D341Med (cell line): ENCODE results near the gene TNRC18.
"Not testable (repeated sequence)": the region's sequence is repeated elsewhere in the genome, so short reads cannot be mapped to it uniquely, and the experiment has no call there.

ENCODE experiments used
- DNase-seq: peaks from one replicate; pipeline ENCODE4 v3.0.0; 2012; ENCODE audit warnings: low spot score

Gene TNRC18

DNA sequence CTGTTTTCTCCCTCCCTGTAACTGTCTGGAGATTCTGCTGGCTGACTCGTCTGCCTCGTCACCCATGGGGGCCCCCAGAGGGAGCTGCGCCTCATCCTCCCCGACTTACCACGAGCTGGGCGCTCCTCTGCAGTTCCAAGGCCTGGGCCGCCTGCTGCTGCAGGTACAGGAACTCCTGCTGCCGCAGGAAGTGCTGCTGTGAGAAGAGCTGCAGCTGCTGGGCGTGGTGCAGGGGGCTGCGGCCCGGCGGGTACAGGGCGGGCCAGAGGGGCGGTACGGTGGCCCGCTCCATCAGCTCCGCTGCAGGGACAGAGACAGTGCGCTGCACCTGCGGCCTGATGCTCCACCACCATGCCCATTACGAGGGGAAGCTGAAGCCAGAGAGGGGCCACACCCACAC is 47.7 kb downstream of the TNRC18 start:
- no peak for DNase-seq

DNA sequence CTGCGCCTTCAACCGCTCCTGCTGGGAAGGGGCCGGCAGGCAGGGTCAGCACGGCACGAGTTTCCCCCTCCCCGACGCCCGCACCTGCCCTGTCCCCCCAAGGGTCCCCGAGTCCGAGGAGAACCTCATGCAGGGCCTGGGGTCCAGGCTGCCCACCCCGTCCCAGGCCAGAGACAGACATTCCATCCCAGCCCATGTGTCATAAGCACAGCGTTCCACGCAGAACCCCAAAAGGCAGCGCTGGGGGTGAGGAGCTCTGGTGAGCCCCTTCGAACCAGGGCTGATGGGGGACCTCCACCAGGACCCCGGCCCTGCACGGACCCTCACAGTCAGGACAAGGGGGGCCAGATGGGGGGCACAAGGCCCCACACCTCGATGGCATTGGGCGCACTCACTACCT is 49.2 kb downstream of the TNRC18 start:
- DNase-seq, result no peak

DNA sequence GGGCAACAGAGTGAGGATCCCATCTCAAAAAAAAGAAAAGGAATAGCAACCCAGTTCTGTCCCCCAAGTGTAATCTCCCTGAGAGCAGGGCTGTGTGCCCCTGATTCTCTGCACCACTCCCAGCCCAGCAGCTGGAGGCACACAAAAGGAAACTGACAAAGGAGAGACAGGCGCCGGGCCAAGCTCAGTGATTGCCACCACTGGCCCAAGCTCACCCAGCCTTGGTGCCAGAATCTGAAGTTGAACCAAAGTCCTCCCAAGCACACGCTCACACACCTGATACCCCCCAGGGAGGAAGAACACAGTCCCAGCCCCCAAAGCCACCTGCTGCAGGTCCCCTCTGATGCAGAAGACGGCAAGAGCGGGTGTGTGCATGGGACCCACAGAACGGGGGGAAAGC is 50.3 kb downstream of the TNRC18 start:
- no peak for DNase-seq

DNA sequence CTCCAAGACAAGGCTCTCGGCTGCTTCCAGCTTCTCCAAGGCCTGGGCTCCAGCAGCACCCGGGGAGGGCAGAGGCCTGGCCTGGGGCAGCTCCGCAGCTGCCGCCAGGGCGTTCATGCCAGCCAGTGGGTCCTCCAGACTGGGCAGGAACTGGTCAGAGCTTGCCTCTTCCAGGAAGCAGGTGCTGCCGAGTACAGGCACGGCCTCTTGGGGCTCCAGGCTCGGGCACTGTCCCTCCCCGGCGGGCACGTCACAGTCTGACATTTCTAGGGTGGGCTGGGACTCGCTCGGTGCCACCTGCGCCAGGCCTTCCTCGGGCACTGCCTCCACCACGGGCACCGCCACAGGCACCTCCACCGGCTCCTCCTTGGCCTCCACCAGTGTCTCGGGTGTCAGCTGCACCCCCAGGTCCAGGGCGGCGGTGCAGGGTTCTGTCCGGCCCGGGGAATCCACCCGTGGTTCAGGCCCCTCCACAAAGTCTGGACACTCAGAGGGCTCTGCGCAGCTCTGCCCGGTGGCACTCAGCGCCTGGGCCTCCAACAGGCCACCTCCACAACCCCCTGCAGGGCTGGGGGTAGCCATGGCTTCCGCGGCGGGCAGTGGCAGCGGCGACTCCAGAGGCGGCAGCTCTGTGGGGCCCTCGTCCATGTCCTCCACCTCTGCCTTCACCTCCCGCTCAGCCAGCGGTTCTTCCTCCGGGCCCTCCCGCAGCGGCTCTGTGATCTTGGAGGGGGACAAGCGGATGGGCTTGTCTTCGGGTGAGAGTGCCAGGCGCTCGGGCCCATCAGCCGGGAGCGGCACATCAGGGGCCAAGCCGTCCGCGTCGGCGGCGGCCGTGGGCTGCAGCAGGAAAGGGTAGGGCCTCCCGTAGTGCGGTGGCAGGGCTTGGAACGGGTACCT is 52.9 kb downstream of the TNRC18 start:
- DNase-seq, result no peak

DNA sequence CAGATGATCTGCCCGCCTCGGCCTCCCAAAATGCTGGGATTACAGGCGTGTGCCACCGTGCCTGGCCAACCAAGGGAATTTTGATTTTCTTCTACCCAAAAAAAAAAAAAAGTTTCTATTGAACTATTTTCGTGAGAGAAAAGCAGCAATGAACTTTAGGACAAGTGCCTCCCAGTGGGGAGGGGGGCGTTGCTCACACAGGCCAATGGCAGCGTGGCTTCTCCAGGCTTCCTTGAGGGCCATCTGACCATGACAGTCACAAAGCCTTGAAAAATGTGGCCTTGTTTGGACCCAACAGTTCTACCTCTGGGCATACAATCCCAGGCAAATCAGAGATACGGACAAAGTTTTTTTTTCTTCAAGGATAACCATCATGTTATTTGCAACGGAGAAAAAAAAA is 56.0 kb downstream of the TNRC18 start:
- no peak for DNase-seq

DNA sequence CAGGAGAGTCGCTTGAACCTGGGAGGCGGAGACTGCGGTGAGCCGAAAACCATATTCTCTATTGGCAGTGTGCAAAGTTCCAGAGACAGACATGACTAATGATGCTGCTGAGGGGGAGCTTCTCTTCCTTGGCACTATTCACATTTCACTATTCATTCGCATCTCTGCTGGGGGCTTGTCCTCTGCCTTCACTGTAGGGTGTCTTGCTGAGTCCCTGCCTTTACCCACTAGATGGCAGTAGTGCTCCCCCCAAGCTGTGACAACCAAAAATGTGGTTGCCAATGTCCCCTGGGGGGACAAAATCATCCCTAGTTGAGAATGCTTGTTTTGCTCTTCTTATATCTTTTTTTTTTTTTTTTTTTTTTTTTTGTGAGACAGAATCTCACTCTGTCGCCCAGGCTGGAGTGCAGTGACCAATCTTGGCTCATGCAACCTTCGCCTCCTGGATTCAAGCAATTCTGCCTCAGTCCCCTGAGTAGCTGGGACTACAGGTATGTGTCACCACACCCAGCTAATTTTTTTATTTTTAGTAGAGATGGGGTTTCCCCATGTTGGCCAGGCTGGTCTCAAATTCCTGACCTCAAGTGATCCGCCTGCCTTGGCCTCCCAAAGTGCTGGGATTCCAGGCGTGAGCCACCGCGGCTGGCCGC is 57.5 kb downstream of the TNRC18 start:
- DNase-seq, result peak; percentile 86

DNA sequence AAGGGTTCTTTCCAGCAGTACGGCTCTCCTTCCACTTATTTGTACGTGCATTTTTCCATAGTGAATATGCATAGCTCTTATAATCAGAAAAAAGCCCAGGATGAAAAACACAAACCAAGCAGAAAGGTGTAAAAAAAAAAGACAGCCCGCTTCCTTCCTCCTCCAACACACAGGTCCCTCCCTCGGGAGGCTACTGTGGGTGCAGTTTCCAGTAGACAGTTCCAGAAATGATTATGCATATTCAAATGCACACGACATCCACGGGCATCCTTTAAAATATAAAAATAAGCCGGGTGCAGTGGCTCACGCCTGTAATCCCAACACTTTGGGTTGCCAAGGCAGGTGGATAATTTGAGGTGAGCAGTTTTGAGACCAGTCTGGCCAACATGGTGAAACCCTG is 59.9 kb downstream of the TNRC18 start:
- no peak for DNase-seq

DNA sequence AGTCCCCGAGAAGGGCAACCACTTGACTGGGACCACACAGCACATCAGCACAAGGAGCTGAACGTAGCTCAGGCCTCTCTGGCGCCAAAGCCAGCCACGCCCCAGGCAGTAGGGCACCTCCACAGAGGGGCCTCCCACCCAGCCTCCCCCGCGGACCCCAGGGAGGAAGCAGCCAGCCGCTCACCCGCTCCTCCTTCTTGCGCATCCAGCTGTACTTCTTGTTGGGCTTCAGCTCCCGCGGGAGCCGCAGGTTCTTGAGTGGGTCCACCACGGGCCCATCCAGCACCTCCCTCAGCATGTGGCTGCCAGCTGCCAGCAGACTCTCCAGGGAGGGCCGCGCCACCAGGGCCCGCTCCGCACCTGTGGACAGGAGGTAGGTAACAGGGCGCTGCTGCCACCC is 61.2 kb downstream of the TNRC18 start:
- no peak for DNase-seq

DNA sequence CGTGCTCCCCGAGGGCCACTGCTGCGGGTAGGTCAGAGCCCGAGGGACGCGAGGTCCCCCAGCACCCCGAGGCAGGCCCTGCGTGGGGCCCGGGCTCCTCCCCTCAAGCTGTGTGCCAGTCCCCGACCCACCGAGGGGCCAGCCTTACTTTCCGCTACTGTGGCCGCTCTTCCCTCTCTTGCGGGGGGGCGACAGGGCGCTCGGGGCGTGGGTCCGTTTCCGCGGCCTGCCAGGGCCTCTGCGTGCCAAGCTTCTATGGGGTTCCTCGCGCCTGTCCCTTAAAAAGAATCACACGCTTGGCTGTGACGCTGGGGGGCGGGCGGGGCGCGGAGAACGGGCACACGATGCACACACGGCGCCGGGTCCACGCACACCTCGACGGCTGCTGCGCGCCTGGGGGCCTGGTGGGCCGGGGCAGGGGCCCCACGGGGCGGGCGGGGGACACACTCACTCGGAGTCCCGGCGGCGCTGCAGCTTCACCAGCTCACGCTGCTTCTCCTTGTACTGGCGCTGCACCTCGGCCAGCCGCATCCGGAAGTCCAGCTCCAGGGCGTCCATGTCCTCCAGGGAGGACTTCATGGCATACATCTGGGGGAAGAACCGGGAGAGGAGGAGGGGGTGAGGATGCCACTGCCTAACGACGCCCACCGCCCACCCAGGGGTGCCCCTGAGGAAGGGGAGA is 62.0 kb downstream of the TNRC18 start:
- DNase-seq, result no peak

DNA sequence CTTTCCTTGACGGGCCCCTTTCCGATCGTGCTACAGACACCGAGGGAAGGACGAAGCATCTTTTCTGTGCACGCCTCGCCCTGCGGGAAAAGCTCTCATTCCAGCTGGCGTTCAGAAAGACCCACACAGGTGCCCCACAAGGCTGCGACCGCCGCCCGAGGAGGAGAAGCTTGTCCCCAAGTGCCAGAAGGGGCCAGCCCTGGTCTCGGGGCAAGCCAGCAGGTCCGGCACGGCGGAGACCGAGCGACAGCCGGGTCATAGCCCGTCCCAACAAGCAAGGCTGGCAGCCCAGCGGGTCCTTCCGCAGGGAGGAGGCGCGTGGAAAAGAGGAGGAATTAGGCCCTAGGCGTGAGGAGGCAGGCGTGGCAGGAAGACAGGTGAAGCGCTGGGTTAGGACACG is 62.7 kb downstream of the TNRC18 start:
- DNase-seq, result no peak

DNA sequence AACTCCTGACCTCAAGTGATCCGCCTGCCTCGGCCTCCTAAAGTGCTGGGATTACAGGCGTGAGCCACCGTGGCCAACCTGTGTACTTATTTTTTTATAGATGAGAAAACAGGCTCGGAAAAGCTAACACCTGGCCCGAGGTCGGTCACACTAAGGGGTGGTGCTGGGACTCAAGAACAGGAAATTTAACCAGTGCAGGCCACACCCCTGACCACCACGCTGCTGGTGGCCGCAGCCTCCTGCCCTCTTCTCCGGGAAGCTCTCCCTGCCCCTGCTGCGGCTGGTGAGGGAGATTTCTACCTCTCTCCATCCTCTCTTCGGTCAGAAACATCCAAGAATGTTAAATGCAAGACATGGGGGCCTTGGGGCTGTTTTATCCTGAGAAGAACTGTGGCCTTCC is 63.2 kb downstream of the TNRC18 start:
- DNase-seq, result no peak

DNA sequence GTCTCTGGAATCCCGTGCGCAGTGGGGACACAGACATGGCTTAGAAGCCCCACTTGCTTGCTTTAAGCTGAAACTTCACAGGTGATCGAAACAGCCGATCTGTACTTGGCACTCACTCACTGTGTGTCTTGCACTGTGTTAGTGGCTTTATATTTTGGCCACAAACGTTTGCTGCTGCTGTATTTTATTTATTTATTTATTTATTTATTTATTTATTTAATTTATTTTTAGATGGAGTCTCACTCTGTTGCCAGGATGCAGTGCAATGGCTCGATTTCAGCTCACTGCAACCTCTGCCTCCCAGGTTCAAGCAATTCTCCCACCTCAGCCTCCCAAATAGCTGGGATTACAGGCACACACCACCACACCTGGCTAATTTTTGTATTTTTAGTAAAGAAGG is 63.6 kb downstream of the TNRC18 start:
- DNase-seq, result not testable (repeated sequence)

DNA sequence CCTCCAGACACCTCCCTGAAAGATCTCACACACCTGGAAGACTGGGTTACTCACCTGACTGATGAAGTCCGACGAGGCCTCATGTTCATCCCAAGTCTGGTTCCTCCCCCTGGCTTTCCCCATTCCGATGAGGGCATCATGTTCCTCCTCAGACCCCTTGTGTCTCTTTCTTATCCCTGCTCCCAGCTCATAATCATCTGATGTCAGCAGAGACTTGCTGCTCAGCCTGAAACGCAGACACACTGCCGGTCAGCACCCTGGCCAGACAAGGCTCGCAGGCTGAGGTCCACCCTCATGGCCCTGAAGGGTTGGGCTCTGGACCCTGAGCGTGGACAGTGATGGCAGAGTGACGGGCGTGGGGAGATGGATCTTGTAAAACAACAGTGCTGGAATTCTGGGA is 64.3 kb downstream of the TNRC18 start:
- DNase-seq, result no peak

DNA sequence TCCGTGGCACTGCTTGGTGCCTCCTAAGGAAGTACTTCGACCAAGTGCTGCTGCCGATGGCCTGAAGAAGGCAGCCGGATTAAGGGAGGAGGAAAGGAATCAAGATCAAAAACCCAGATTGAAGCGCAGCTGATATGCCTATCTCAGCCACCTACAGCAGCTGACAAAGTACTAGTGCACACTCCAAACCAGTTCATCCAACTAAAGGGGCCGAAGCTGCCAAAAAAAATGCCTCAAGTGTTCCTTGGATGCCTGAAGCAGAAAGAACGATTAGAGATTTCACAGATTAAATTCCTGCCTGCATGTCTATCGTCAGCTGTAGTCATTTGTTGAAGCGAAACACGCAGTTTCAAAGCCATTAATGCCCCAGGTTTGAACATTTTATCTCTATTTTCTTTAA is 65.7 kb downstream of the TNRC18 start:
- no peak for DNase-seq

DNA sequence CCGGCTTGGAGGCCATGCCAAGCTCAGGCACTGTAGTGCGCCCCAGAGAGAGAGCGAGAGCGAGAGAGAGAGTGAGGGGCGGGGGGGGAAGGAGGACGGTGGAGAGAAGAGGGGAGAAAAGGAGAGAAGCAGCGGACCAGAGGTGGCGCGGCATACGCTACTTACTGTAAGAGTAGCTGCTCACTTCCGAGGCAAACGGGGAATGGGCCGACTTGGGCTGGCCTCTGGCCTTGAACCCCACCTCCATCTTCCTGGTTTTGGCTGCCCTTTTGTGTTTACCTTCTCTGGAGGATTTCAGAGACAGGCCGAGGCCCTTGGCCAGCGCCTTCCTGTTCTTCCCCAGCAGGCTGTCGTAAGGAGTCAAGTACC is 66.9 kb downstream of the TNRC18 start:
- no peak for DNase-seq

DNA sequence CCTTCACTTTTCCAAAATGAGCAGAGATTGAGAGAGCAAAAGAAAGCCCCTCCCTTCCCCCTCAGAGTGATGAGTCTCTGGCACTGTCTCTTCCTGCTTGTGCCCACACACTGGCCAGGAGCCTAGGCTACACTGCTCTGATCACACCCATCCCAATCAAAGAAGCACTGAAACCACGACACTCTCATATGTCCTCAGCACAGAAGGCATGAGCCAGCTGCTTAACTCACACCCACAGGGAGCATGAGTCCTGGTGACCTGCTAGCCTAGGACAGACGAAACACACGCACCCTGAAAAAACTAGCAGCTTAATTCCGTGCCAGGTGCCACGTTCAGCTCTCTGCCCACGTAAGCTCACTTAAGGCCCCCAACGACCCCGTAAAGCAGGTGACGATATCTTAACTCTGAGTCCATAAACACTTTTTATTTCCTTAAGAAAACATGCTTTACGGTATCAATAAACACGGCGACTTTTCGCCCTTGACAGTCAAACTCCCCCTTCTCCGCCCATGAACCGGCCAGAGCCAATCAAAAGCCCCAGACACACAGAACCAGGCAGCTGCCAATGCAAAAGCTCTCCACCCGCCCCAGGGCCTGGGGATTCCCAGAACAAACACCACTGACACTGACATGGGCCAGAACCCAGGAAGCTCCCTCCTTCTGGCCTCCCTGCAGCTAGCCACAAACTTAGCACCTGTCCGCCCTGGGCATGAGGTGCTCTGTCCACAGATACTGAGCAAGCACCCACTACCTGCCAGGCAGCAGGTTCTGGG is 69.0 kb downstream of the TNRC18 start:
- no peak for DNase-seq

DNA sequence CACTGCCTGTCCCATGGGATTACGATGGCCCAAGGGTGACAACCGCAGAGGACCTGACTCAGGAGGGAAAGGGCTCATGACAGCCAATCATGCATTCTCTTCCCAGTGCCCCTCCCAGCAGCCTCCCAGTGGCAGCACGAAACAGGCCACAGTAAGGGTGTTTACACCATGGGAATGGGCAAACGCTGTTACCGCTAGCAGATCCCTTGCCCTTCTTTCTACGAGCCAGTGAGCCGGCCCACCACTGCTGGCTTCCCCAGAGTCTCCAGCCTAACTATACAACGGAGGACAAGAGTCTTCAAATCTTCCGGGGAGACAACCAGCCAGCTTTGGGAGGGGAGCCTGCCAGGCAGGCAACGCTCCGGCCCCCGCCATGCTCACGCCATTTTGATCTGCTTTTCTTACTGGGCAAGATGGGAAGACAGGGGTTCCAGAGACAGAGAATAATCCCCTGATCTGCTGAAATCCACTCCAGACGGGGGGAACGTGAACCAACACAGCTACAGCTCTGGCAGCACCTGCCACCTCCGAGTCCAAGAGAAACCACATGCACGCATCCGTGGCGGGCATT is 71.1 kb downstream of the TNRC18 start:
- DNase-seq, result no peak

DNA sequence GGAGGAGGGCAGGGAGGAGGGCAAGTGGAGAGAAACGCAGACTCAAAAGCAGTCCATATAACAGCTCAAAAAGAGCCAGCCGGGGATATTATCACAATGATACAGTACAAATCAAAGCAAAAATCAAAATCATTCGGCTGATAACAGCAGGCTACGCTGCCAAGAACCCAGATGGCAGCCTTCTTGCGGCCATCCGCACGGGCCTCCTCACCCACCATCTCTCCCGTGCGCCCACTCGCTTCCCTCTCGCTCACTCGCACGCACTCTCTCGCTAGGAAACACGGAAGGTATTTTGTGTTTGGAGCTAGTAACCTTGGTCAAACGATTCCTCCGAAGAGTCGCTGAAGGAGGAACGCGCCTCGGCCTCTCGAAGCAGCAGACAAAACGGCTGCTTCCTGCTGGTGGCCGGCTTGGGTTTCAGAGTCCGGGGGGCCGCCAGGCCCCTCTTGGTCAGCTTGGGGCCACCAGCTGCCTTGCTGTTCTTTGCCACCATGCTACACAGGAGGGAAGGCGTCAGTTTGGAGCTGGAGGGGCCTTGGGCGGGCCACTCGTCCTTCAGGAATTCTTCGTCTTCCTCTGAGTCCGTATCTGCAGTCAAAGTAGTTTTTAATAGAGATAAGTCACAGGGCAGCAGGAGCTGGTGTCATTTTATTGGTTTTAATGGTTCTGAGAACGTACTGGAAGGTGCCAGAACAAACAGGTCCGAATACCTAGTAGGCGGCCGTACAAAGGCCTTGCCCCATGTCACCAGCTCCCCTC is 71.9 kb downstream of the TNRC18 start:
- DNase-seq, result no peak

DNA sequence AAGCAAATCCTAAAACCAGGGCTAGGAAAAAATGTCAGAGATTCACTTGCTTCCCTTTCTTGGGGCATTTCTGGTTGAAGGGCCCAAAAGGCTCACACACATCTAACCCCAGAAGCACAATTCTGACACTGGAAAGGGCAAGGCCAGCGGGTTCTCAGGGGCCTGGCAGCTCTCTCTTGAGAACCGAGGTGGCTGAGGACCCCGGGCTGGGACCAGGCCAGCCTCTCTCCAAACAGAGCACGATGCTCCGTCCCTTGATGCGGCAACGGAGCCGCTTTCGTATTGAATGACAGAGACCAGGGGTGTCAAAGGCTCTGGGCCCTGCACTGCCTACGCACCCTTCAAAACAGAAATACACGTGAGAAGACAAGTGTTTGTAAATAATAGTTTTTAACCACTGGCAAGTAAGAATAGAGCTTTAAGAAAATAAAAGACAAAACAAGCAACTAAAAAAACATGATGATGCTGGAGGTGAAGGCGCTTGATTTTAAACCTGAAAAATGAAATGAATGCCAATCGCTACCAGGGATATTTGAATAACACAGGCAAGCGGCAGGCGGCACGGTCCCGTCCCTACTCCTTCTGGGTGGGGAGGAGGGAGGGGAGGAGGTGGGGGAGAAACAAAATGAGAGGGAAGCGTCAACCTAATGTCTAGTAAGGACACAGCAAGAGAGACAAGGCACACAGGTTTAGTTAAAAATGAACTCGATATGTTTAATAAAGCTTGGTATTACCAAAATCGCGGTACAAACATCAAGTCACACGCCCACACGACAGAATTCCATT is 72.8 kb downstream of the TNRC18 start:
- no peak for DNase-seq

DNA sequence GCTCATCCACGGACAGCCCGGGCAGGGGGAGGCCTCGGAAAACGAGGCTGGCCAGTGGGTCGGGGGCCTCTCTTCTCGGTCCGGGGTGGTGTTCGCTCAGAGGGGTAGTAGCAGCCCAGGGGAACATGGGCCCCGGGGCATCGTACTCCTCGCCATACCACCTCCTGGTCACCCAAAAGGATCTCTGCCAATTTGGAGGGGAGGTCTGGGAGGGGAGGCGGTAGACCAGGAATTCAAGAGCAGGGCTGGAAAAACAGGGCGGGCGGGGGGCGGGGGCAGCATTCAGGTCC is 73.5 kb downstream of the TNRC18 start:
- DNase-seq, result no peak
